WTC11 (cell line): ENCODE data around the gene BET1L. TPM values are rescaled to one million over a fixed set of nuclear protein-coding genes. Genes with fewer than 3 reads are reported as not detected.

Experiments used
- ATAC-seq: fragments of 200-7000 bp; cut with Tn5 transposase; 2 replicates; pipeline ENCODE4 v1.10.0; 2021; ENCODE audit warnings: mild to moderate bottlenecking, moderate library complexity
- CTCF ChIA-PET: fragments of 300-600 bp; sonication (Branson Sonifier 250); formaldehyde crosslinking; loops from one replicate; lab custom pipeline; 2021; ENCODE audit warnings: antibody characterized with exemption; lab: Charles Lee
- POLR2A ChIA-PET: fragments of 350-600 bp; sonication (Branson Sonifier 250); formaldehyde crosslinking; loops from one replicate; lab custom pipeline; 2021; ENCODE audit warnings: antibody characterized with exemption; lab: Charles Lee
- DNase-seq: peaks from one replicate; pipeline ENCODE4 v3.0.0; 2021; ENCODE audit warnings: low spot score
- H3K27ac Mint-ChIP-seq: 2 replicates; pipeline ENCODE4 v1.8.0; 2021; ENCODE audit warnings: mixed read lengths
- H3K27me3 Mint-ChIP-seq: 2 replicates; pipeline ENCODE4 v1.8.0; 2021; ENCODE audit warnings: low read depth, mild to moderate bottlenecking, moderate library complexity, mixed read lengths
- H3K36me3 Mint-ChIP-seq: 2 replicates; pipeline ENCODE4 v1.8.0; 2021; ENCODE audit warnings: mixed read lengths
- H3K4me1 Mint-ChIP-seq: 2 replicates; pipeline ENCODE4 v1.8.0; 2022; ENCODE audit warnings: mixed read lengths
- H3K4me3 Mint-ChIP-seq: 2 replicates; pipeline ENCODE4 v1.8.0; 2021; ENCODE audit warnings: mild to moderate bottlenecking, moderate library complexity, mixed read lengths
- H3K9me3 Mint-ChIP-seq: 2 replicates; pipeline ENCODE4 v1.8.0; 2021; ENCODE audit warnings: mixed read lengths
- ARID4B ChIP-seq: sonication (generic); formaldehyde crosslinking; IDR thresholded peaks from 2 replicates; pipeline ENCODE4 v1.8.0; 2023; ENCODE audit warnings: missing genetic modification reagents, mild to moderate bottlenecking, borderline replicate concordance
- CREB1 ChIP-seq: sonication (generic); formaldehyde crosslinking; IDR thresholded peaks from 2 replicates; pipeline ENCODE4 v1.8.0; 2023; ENCODE audit warnings: mild to moderate bottlenecking, missing genetic modification reagents
- E2F5 ChIP-seq: sonication (generic); formaldehyde crosslinking; IDR thresholded peaks from 2 replicates; pipeline ENCODE4 v1.8.1; 2022; ENCODE audit warnings: mild to moderate bottlenecking, moderate library complexity, missing genetic modification reagents
- ELF4 ChIP-seq: sonication (generic); formaldehyde crosslinking; IDR thresholded peaks from 2 replicates; pipeline ENCODE4 v1.8.1; 2022; ENCODE audit warnings: low read depth, mild to moderate bottlenecking, moderate library complexity, missing genetic modification reagents
- EMX1 ChIP-seq: fragments of 250-450 bp; sonication (Bioruptor Pico); IDR thresholded peaks from 2 replicates; pipeline ENCODE4 v1.8.0; 2021; ENCODE audit warnings: mild to moderate bottlenecking
- NR3C1 ChIP-seq: sonication (generic); formaldehyde crosslinking; conservative IDR thresholded peaks from 2 replicates; pipeline ENCODE4 v1.8.1; 2023; ENCODE audit warnings: low read depth, mild to moderate bottlenecking, missing genetic modification reagents
- SMAD3 ChIP-seq: sonication (generic); formaldehyde crosslinking; IDR thresholded peaks from 2 replicates; pipeline ENCODE4 v1.8.0; 2022; ENCODE audit warnings: missing genetic modification reagents, mild to moderate bottlenecking, borderline replicate concordance
- STAT6 ChIP-seq: sonication (generic); formaldehyde crosslinking; conservative IDR thresholded peaks from 2 replicates; pipeline ENCODE4 v1.8.1; 2023; ENCODE audit warnings: mild to moderate bottlenecking, low read depth, missing genetic modification reagents, moderate library complexity
- TCF7 ChIP-seq: sonication (generic); formaldehyde crosslinking; IDR thresholded peaks from 2 replicates; pipeline ENCODE4 v1.8.0; 2022; ENCODE audit warnings: mild to moderate bottlenecking, low read depth, missing genetic modification reagents, moderate library complexity
- USF1 ChIP-seq: sonication (generic); formaldehyde crosslinking; IDR thresholded peaks from 2 replicates; pipeline ENCODE4 v1.8.0; 2022; ENCODE audit warnings: mild to moderate bottlenecking, missing genetic modification reagents
- ZNF138 ChIP-seq: sonication (generic); formaldehyde crosslinking; conservative IDR thresholded peaks from 2 replicates; pipeline ENCODE4 v1.8.1; 2022; ENCODE audit warnings: mild to moderate bottlenecking, moderate library complexity, missing genetic modification reagents
- ZNF232 ChIP-seq: sonication (generic); formaldehyde crosslinking; IDR thresholded peaks from 2 replicates; pipeline ENCODE4 v1.8.0; 2022; ENCODE audit warnings: mild to moderate bottlenecking, missing genetic modification reagents
- ZNF396 ChIP-seq: fragments of 250-450 bp; sonication (Bioruptor Pico); IDR thresholded peaks from 2 replicates; pipeline ENCODE4 v1.8.0; 2021; ENCODE audit warnings: mild to moderate bottlenecking, moderate library complexity, borderline replicate concordance
- ZNF532 ChIP-seq: fragments of 250-450 bp; sonication (Bioruptor Pico); IDR thresholded peaks from 2 replicates; pipeline ENCODE4 v1.9.0; 2021; ENCODE audit warnings: mild to moderate bottlenecking, borderline replicate concordance
- total RNA-seq: library from RNA; stranded (reverse); gene quantifications from 3 replicates; pipeline ENCODE4 v1.2.3, GENCODE V29; 2021

Gene BET1L
- total RNA-seq, 1 experiment from 2014 or later = 51.4 TPM

- POLR2A ChIA-PET = interaction anchor here (0.5 kb wide), 2 partner anchors 18 to 1331 kb away, joined by 3 to 4 read pairs; no protein-coding TSS in a partner anchor
- peaks cover 36% of the 10 kb centered on the region for H3K36me3 Mint-ChIP-seq
- ATAC-seq (no peak), DNase-seq (no peak)
- CTCF ChIA-PET = no interaction called here
- peaks cover 4% of the 10 kb centered on the region; the same call in 1 of the 2 replicates for H3K27me3 Mint-ChIP-seq
- H3K9me3 Mint-ChIP-seq = 0 out of 2 replicates have a peak, but pooled peaks cover 5% of the 10 kb centered on the region
- TF ChIP-seq USF1 (CRISPR knock-in tag) (no peak), ARID4B (CRISPR knock-in tag) (no peak), E2F5 (no peak), CREB1 (CRISPR knock-in tag) (no peak), SMAD3 (CRISPR knock-in tag) (no peak), STAT6 (CRISPR knock-in tag) (no peak), ZNF396 (CRISPR knock-in tag) (no peak), NR3C1 (CRISPR knock-in tag) (no peak), ZNF232 (CRISPR knock-in tag) (no peak), EMX1 (no peak), TCF7 (CRISPR knock-in tag) (no peak), ELF4 (CRISPR knock-in tag) (no peak), ZNF532 (CRISPR knock-in tag) (no peak), ZNF138 (CRISPR knock-in tag) (no peak)
- H3K4me1 Mint-ChIP-seq = peaks cover 6% of the 10 kb centered on the region; the same call in 1 of the 2 replicates
- no peak overlapping the region for H3K4me3 Mint-ChIP-seq
- no peak overlapping the region for H3K27ac Mint-ChIP-seq
Measured at GRCh38 chr11:255176-255575, 48.0 kb upstream of the BET1L start.
